Measurements from ENCODE around the gene NSL1. TPM values are rescaled to one million over a fixed set of nuclear protein-coding genes. Genes with fewer than 3 reads are reported as not detected.

The NSL1 gene
- total RNA-seq, 1 donor = 42.3 TPM

DNA sequence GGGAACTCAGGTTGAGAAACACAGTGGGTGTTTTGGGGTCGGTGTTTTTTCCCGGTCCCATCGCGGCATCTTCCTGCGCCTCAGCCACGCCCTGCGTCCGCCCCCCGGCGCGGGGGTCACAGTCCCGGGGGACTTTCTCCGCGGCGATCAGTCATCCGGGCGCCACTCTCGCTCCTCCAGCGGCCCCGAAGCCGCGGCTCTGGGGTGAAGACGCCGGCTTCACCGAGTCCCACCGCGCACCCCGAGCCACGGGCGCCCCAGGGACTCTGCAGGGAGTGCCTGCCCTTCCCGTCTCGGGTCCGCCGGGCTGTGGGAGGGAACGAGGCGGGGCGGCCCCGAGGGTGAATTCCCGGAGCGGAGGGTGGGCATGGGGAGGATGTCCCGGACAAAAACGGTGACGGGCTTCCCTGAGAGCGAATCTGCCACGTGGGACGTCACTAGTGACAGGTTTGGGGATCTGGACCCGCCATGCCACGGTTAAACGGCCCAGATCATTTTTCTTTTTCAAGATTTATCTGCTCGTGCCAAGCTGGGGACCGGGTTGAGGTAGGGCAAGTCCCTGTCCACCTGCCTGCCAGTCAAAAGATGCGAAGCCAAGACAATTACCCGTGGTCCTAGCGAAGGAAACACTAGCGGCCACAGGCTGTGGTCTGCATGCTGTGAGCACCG lies 91.2 kb downstream of the NSL1 start:
- peak overlapping the region; percentile 67 for H3K4me3 ChIP-seq (ENCODE audit: low read depth, low read length)
- TF ChIP-seq, protein P1, sequence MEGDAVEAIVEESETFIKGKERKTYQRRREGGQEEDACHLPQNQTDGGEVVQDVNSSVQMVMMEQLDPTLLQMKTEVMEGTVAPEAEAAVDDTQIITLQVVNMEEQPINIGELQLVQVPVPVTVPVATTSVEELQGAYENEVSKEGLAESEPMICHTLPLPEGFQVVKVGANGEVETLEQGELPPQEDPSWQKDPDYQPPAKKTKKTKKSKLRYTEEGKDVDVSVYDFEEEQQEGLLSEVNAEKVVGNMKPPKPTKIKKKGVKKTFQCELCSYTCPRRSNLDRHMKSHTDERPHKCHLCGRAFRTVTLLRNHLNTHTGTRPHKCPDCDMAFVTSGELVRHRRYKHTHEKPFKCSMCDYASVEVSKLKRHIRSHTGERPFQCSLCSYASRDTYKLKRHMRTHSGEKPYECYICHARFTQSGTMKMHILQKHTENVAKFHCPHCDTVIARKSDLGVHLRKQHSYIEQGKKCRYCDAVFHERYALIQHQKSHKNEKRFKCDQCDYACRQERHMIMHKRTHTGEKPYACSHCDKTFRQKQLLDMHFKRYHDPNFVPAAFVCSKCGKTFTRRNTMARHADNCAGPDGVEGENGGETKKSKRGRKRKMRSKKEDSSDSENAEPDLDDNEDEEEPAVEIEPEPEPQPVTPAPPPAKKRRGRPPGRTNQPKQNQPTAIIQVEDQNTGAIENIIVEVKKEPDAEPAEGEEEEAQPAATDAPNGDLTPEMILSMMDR (IDR thresholded peaks at IDR 0.05; ENCODE audit: insufficient read depth, low read depth, low read length) = no peak
- DNase-seq (ENCODE audit: low read depth) = peak; percentile 11

DNA sequence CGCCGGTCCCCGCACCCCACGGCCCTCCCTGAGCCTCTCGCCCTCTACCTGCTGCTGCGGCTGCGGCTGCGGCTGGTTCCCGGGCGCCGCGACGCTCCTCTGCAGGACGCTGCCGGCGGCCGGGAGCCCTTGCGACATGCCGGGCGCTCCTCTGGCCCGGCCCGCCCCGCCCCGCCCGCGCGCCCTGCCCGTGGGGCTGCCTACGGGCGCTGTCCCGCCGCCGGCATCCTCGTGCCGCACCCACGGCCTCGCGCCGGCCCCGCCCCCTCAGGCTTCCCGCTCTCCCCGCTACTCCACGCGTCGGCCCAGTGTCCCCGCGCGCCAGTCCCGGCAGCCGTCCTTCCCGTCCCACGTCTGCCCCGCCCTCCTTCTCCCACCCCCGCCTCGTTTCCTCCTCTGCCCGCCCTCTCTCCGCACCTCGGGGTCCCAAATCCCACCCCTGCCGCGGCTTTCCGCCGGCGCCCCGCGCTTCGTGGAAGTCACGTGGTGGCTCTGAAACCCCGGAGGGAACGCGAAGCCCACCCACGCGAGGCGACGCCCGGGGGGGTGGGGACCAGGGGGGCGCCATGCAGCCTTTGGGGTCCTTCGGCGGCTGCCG lies 91.9 kb downstream of the NSL1 start, which contains the start of gene BATF3:
TSS of gene BATF3 (minus strand) at position 216 of the 598 bp plus-strand sequence. CDS start at position 138, 78 bp downstream.
- peak within 1 kb of the TSS; percentile 67 for H3K4me3 ChIP-seq (ENCODE audit: low read depth, low read length)
- TF ChIP-seq, protein P1 (IDR thresholded peaks at IDR 0.05; ENCODE audit: insufficient read depth, low read depth, low read length) = no peak
- peak; percentile 7 for DNase-seq (ENCODE audit: low read depth)

DNA sequence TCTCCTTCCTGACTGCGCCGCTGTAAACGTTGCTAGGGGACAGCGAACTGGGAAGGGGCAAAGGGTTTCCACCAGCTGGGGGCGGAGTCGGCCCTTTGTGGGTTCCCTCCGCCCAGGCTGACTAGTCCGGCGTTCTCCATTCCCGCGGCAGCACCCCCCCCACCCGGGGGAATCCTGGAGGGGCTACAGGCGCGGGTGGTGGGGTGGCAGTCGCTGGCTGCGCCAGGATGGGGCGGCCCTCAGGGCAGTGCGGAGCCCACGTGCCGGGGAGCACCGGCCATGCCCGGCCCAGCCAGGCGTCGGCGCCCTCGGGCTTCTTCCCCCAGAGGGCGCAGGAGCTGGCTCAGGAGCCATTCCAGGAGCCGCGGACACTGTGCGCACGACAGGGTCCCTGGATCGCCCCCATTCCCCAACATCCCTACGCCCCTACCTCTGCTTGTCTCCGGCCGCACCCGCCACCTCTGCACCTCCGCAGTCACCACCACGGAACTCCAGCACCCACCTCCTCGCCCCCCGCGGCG lies 92.4 kb downstream of the NSL1 start:
- H3K4me3 ChIP-seq (ENCODE audit: low read depth, low read length) = peak overlapping the region; percentile 67
- DNase-seq (ENCODE audit: low read depth) = peak; percentile 26
- TF ChIP-seq, protein P1 (IDR thresholded peaks at IDR 0.05; ENCODE audit: insufficient read depth, low read depth, low read length) = peak; percentile 52

DNA sequence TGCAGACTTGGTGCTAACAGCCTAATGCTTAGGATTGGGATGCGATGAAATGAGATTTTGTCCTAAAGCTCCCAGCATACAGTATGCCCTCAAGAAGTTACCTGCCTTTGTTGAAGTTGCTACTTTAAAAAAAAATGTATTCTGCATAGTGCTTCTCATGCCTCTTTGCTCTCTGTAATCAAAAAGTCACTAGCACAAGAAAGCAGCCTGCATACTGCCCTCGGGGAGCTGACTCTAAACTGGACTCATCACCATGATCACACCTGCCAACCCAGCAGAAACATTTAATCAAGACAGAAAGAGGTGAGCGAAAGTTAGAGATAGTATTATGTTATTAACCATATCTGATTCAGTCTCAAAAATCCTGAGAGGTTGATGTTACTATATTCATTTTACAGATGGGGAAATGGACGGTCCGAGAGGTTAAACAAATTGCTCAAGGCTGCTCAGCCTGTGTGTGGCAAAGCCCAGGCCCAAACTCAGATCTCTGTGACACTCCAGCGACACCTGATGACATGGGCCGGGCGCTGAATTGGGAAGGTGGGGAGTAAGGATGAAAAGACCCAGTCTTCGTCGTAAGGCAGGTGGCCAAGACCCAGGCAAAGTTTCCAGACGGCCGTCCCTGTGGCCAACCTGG lies 93.0 kb downstream of the NSL1 start:
- TF ChIP-seq, protein P1 (IDR thresholded peaks at IDR 0.05; ENCODE audit: insufficient read depth, low read depth, low read length) = no peak
- DNase-seq (ENCODE audit: low read depth) = no peak
- H3K4me3 ChIP-seq (ENCODE audit: low read depth, low read length) = peak overlapping the region; percentile 67

DNA sequence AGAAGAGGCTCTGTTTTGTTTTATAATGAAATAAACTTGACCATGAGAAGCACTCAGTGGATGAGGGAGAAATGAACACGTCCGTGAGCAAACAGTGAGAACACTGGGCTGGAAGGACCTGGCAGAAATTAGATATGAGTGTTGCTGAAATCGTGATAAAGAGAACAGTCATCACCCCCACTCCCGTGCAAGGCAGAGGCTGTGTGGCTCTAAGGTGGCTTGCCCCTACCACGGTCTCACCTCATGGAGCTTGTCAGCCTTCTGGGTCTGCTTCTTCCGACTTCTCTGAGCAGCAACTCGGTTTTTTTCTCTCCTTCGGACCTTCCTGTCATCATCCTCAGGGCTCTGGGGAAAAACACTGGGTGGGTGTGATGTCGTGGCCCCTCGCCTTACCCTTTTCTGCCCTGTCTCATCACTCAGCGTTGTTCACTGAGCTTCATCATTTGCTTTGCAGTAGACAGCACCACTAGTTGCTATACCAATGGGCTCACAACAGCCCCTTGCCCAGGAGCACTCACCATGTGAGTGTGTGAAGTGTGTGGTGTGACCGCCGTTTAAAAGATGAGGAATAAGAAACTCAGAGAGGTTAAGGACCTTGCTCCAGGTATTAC lies 94.8 kb downstream of the NSL1 start:
- DNase-seq (ENCODE audit: low read depth) = no peak
- no peak overlapping the region for H3K4me3 ChIP-seq (ENCODE audit: low read depth, low read length)
- TF ChIP-seq, protein P1 (IDR thresholded peaks at IDR 0.05; ENCODE audit: insufficient read depth, low read depth, low read length) = no peak

DNA sequence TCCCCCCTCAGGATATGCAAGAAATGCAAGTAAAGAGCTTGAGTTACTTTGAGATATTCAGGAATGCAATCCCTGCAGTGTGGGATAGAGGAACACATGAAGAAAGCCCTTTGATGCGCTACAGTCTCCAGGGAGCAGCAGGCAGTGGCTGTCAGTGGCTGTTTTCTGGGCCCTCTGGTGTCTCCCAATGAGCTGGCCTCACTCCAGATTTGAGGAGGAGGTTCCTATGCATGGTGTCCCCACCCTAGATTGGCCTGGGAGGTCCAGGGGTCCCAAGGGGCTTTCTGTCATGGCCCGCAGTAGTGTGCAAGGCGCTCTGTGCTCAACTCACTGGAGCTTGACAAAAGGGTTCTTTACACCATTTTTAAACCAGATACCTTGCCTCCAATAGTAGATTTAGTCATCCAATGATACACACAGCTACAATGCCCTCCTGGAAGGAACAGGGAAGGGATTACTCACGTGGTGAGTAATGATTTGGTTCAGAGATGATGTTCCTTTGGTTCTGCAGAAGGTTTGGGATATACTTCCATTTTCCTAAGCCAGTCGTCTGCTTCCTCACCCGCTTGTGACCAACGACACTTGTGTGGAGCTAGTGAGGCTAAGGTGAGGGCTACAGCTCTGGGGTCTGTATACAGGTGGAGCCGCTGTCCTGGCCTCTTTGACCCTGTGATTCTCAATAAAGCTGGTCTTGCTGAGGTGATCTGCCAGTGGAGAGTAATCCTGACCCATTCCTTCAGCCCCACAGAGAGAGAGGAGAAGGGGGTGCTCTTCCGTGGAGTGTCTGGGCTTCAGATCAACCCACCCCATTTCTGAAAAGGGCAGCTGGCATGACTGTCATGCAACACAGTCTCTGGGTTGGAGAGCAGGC lies 98.6 kb downstream of the NSL1 start:
- H3K4me3 ChIP-seq (ENCODE audit: low read depth, low read length) = no peak overlapping the region
- no peak for DNase-seq (ENCODE audit: low read depth)
- TF ChIP-seq, protein P1 (IDR thresholded peaks at IDR 0.05; ENCODE audit: insufficient read depth, low read depth, low read length) = no peak
